Stimulated activated CD8-positive, alpha-beta memory T cell treated with anti-CD3 and anti-CD28 coated beads, Interleukin-4, amount 100 ng/mL, for 24 hours (primary cell): ENCODE data around the gene ATP7B.
"Not testable (repeated sequence)": the region's sequence is repeated elsewhere in the genome, so short reads cannot be mapped to it uniquely, and the experiment has no call there.

Experiments used
- DNase-seq: peaks from one replicate; pipeline ENCODE4 v3.0.0-alpha.2; 2020; ENCODE audit warnings: low read depth

ATP7B gene

DNA sequence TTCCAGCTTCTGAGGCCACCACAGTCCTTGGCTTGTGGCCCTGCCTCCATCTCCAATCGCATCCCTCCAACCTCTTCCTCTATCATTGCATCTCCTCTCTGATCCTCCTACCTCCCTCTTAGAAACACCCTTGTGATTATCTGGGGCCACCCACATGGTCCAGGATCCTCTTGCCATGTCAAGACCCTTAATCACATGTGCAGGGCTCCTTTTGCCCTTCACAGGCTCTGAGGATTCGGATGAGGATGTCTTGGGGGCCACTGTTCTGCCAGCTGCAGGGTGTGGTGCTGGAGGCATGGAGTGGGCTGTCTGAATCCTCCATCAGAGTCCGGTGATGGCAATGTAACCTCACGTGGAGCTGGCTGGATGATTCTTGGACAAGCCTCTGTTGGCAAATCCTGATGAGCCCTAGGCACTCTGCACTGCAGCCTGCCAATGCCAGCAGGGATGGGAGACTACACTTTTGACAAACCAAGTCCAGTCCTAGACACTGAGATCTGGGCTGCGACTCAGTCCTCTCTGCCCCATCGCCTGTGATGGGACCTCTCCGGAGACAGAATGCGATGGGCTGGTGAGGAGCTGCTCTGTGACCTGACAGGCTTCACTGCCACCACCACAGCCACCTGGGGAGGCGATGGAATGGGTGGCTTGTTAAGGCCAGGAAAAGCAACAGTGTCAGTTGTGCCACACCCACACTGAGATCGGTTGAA lies 88.3 kb downstream of the ATP7B start:
- DNase-seq, result no peak

DNA sequence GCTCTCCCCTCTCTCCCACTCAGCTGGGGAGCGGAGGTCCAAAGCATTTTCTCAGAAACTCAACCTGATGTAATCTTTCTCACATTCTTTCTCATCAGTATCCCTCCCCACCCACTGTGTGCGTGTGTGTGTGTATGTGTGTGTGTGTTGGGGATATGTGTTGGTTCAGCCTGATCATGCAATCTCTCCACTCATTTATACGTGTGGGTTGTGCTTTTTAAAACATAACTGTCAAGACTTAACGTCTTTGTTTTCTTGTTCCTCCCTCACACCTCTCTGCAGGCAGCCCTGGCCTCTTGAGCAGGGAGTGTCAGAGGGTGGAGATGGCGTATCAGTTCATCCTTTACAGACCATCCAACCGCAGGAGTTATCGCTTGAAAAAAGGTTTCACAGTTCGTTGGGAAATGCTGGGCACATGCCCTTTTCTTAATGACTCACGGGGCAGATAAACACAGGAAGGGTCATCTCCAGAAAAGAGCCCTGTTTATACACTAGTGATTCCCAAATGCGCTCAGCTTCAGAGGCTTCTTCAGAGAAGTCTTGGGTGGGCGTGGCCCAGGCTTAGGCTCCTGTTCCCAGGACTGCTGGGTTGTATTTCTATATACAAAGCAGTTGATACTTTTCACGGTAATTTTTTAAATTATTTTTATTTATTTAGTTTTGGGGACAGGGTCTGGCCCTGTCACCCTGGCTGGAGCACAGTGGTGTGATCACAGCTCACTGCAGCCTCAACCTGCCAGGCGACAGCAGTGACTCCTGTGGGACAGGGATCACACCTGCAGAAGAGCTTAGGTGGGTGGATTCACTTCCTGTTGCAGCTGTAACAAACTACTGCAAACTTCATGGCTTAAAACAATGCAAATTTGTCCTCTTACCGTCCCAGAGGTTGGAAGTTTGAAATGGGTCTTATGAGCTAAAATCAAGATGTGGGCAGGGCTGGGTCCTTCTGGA lies 89.2 kb downstream of the ATP7B start:
- no peak for DNase-seq

- no peak for DNase-seq
Observed at GRCh38 chr13:51920786-51921185, 90.5 kb downstream of the ATP7B start.

- no peak for DNase-seq
Observed at GRCh38 chr13:51920267-51920666, 91.0 kb downstream of the ATP7B start.

- no peak for DNase-seq
Observed at GRCh38 chr13:51919531-51919930, 91.7 kb downstream of the ATP7B start.

GRCh38 chr13:51916962-51917361 lies 94.3 kb downstream of the ATP7B start:
- no peak for DNase-seq

DNA sequence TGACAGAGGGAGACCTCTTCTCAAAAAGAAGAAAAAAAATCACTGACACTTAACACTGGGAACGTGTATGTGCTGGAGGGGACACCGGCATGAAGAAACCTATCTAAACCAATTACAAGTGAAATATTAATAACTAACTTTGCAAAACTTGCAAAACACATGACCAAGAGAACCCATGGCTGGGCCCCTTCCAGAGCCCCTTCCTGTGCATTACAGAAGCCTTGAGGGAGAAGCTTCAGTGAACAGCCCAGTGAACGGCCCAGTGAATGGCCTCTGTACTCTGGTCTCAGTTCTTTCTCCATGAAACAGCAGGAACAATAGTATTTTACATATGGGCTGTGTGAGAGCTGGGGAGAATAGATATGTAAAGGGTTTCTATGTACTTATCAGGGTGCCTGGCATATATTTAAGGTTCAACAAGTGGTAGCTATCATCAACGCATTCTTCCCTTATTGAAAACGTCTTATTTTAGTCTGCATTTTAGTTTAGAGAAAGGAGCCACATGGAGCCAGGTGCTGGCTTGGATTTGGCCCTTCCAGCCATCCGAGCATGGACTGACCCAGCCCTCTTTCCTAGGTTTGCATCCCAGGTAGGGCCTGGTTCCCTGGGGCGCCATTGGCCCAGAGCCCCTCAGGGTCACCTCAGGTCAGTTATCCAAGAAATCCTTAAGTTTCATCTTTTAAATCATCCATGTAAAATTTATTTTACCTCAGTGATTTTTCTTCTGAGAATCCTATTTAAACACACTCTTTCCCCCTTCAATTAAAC lies 95.0 kb downstream of the ATP7B start:
- DNase-seq, result no peak

GRCh38 chr13:51914137-51914493 lies 97.1 kb downstream of the ATP7B start:
- DNase-seq, result no peak

DNA sequence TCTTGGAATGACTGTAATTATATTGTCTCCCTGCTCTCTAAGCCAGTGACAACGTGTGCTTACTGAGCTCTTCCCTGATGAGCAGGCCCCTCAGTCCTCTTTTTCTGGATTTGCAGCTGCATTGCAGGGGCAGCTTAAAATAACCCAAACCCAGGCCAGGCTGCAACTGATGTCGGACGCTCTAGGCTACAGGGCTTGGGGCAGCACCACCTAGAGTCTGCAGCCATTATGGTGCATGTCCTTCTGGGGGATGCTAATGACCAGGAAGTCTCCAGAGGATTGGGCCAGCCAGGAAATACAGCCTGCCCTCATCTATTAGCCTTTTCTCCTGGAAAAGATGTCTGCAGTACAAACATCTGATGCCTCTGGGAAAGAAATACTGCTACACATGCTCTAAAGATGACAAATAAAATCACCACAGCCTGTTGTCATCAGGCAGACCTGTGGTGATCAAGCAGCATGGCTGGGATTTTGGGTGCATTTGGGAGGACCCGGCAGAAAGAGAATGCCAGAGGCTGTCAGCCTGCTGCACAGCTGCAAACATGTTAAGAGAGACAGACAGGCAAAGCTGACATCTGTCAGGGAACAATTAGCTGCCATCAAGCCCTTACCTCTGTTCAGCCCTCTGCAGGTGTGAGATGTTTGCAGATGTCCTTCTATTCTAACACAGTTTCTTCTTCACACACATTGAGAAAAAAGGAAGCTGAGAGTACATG lies 97.7 kb downstream of the ATP7B start:
- DNase-seq, result no peak

DNA sequence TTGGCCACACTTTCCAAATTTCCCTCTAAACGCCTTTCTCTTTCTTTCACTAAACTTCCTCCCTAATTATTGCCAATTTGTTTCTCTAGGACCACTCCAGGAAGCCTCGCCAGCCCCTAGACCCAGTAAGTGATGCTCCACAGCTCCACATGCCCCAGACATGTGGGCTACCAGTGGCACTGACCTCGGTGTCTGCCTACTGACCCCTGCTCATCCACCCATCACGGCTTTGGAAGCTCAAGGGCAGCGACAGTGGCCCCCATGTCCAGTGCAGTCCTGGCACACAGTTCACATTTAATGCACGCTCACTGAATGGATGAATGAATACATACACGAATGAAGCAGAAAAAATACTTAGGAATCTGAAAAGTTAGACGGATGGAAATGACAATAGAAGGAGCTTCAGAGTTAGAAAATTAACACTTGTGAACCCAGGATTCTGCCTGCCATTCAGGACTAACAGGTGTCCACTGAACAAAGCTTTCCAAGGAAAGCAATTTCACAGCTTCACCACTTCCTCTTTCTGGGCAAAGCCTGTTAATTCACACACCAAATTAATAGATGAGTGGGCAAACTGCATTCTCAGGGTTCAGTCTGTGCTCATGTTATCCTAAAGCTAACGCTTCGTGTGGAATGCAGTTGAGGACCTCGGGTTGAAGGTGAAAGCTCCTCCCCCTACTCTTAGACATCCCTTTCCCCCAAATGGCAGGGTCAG lies 98.6 kb downstream of the ATP7B start:
- DNase-seq, result no peak

DNA sequence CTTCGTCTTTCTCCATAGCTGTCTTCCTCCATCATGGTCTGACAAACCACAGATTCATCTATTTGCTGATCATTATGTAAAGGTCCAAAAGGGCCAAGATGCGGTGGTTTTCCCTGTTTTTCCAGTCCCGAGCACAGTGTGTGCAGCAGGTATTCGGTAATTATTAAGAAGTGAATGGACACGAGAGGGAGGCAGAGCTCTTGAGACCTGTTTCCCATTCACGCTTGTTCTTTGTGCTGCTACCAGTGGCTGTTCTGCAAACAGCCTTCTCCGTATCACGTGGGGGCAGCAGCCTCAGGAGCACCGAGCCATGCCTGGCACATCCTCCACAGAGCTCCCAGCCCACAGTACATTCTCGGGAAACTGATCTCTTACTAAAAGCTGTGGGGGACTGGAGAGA lies 99.2 kb downstream of the ATP7B start:
- DNase-seq, result no peak

DNA sequence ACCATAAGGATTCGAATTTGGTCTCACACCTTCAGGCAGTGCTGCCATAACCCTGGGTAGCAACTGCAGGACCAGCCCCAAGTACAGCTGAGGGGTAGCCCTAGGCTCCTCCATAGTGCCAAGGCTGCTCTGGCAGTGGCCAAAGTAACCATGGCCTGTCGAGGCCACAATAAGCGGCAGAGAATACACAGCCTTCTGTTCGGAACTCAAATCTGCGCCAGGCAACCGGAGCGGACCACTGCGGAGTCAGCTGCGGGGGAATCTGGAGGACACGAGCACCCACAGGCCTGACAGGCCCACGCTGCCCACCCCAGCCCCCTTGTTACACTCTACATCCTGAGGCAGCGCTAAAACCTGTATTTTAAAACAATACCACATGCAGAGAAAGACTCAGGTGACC lies 100.7 kb downstream of the ATP7B start:
- no peak for DNase-seq

DNA sequence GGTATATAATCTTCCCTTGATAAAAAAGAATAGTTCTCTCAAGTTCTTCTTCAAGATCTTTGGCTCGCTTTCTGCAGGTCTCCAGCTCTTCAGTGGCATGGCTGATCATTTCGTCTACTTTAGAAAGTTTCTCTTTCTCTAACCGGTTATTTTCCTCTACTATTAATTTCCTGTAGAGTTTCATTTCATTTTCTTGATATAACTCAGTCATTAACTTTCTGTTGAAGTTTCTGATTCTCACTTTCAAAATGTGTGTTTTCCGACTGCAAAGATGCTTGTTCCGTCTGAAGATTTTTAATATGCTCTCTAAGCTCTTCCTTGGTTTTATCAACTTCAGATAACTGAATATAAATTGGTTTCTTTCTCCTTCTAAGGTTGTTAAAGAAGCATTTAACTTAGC lies 102.0 kb downstream of the ATP7B start:
- DNase-seq, result not testable (repeated sequence)

DNA sequence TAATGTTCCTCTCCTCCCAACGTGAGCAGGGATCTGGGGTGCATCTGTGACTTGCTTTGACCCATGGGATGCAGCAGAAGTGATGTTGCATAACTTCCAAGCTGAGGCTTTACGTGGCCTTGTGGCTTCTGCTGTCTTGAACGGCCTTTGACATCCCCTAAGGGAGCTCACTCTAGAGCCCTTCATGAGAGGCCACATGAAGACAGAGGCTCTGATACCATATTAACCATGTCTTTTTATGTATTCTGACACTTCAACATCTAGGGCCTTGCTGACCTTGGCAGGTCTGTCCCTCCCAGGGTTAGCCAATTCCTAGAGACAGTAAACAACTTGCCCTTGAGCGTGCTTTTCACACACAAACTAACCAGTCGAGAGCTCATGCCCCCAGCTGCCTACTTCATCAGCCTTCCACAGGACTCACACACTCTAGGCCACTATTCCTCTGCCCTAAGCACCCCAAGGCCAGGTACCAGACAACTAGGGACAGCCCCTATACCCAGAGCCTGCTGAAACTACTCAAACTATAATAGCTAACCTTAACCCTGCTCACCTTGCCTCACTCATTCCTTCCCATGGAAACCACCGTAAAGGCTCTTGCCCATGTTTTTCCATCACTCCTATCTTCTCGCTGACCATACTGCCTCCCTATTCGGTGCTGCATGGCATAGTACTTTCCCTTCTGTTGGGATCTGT lies 104.1 kb downstream of the ATP7B start:
- DNase-seq, result no peak

- no peak for DNase-seq
Observed at GRCh38 chr13:51906581-51906980, 104.7 kb downstream of the ATP7B start.

GRCh38 chr13:51905787-51906186 lies 105.5 kb downstream of the ATP7B start:
- DNase-seq, result no peak

DNA sequence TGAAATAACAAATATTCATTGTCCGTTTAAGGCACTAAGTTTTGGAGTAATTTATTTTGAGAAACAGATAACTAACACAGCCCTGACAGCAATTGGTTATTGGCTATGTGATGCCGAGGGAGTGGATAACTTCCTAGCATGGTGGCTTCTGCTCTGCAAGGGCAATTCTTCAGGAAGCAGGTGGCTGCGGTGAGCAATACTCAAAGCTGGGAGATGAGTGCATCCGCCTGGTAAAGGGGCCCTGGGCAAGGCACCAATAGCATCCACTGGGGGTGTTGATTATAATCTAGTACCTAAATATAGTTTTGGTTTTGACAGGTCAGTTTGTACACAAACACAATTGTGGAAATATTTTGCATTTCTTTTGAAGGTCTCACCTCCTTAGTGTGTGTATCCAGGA lies 108.5 kb downstream of the ATP7B start:
- no peak for DNase-seq

DNA sequence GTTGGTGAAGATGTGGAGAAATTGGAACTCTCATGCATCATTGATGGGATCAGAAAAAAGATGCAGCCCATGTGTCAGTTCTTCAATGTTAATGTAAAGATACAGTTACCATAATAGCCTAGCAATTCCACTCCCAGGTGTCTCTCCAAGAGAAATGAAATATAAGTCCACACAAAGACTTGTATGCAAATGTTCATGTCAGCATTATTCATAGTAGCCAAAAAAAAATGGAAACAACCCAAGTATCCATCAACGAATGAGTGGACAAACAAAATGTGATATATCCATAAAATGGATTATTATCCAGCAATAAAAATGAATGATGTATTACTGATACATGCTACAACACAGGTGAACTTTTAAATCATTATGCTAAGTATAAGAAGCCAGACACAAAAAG lies 110.8 kb downstream of the ATP7B start:
- no peak for DNase-seq

GRCh38 chr13:51895906-51896888 lies 115.1 kb downstream of the ATP7B start:
- no peak for DNase-seq

DNA sequence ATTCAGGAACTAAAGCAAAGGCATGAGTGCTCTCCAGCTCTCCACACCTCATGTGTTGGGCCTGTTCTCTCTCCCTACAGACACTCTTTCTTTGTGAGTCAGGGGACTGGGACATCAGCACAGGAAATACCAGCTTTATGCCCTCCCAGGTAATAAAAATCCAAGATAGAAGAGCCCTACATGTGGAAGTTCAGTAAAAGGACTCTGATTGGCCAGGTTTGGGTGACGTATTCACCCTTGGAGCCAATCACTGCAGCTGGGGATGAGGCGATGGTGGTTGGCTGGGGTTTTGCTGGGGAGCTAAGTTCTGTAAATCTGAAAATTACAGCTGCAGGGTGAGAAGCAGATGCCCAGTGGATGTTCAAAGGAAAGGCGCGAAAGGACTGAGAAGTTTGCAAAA lies 117.0 kb downstream of the ATP7B start:
- no peak for DNase-seq
